Stimulated activated naive CD8-positive, alpha-beta T cell treated with anti-CD3 and anti-CD28 coated beads, Interleukin-15, amount 100 ng/mL, for 72 hours (primary cell): Measurements from ENCODE around the gene FBF1.

Experiments
- ATAC-seq: fragments of 150-1000 bp; cut with Tn5 transposase; 2 replicates; pipeline ENCODE4 v1.10.0; 2021; ENCODE audit warnings: mild to moderate bottlenecking, moderate library complexity
- DNase-seq, 2 donors: peaks; one replicate each; pipeline ENCODE4 v3.0.0; 2021 to 2022
- H3K27ac Mint-ChIP-seq, 2 donors: one replicate each; pipeline ENCODE4 v1.8.0; 2022; ENCODE audit warnings: mild to moderate bottlenecking in 2 of 2, mixed read lengths in 2 of 2, moderate library complexity in 2 of 2
- H3K27me3 Mint-ChIP-seq: one replicate; pipeline ENCODE4 v1.8.0; 2022; ENCODE audit warnings: mixed read lengths
- H3K4me1 Mint-ChIP-seq: one replicate; pipeline ENCODE4 v1.8.0; 2022; ENCODE audit warnings: mild to moderate bottlenecking, mixed read lengths
- H3K4me3 Mint-ChIP-seq, 2 donors: one replicate each; pipeline ENCODE4 v1.8.0; 2022; ENCODE audit warnings: mild to moderate bottlenecking in 2 of 2, mixed read lengths in 2 of 2, moderate library complexity in 1 of 2
- H3K9me3 Mint-ChIP-seq, 2 donors: one replicate each; pipeline ENCODE4 v1.8.0; 2022; ENCODE audit warnings: mixed read lengths in 2 of 2

FBF1 gene

GRCh38 chr17:75927286-75927922 lies 13.4 kb downstream of the FBF1 start:
- Mint-ChIP-seq H3K9me3 (no peaks in the 10 kb centered on the region), H3K27ac (no peak overlapping the region), H3K27me3 (no peaks in the 10 kb centered on the region), H3K4me1 (no peaks in the 10 kb centered on the region), H3K4me3 (no peak overlapping the region)
- no peak for ATAC-seq
- DNase-seq: no peak

GRCh38 chr17:75926456-75926855 lies 14.4 kb downstream of the FBF1 start:
- ATAC-seq: no peak
- Mint-ChIP-seq H3K9me3 (no peaks in the 10 kb centered on the region), H3K27me3 (no peaks in the 10 kb centered on the region), H3K27ac (no peak overlapping the region), H3K4me3 (no peak overlapping the region), H3K4me1 (no peaks in the 10 kb centered on the region)
- no peak for DNase-seq

GRCh38 chr17:75925912-75926311 lies 14.9 kb downstream of the FBF1 start:
- H3K4me1 Mint-ChIP-seq: no peaks in the 10 kb centered on the region

GRCh38 chr17:75925103-75925502 lies 15.7 kb downstream of the FBF1 start:
- H3K27ac Mint-ChIP-seq: no peak overlapping the region

More at GRCh38 chr17:75925912-75926311, 14.9 kb downstream of the FBF1 start:
- no peak overlapping the region for H3K4me3 Mint-ChIP-seq
- H3K27ac Mint-ChIP-seq: no peak overlapping the region
- ATAC-seq (no peak), DNase-seq (no peak)
- no peaks in the 10 kb centered on the region for H3K27me3 Mint-ChIP-seq
- no peaks in the 10 kb centered on the region for H3K9me3 Mint-ChIP-seq

GRCh38 chr17:75922963-75923874 lies 17.6 kb downstream of the FBF1 start:
- H3K4me1 Mint-ChIP-seq: no peaks in the 10 kb centered on the region
- ATAC-seq (no peak), DNase-seq (no peak)
- no peaks in the 10 kb centered on the region for H3K9me3 Mint-ChIP-seq
- no peak overlapping the region for H3K4me3 Mint-ChIP-seq
- H3K27me3 Mint-ChIP-seq: no peaks in the 10 kb centered on the region
- peak overlapping the region in 1 of 2 donors; percentile 42 for H3K27ac Mint-ChIP-seq

More at GRCh38 chr17:75925103-75925502, 15.7 kb downstream of the FBF1 start:
- DNase-seq: no peak
- Mint-ChIP-seq H3K9me3 (no peaks in the 10 kb centered on the region), H3K27me3 (no peaks in the 10 kb centered on the region), H3K4me3 (no peak overlapping the region), H3K4me1 (no peaks in the 10 kb centered on the region)
- no peak for ATAC-seq

GRCh38 chr17:75922173-75922961 lies 18.5 kb downstream of the FBF1 start:
- H3K27ac Mint-ChIP-seq: peak overlapping the region; percentile 54 to 62
- no peak for ATAC-seq

GRCh38 chr17:75921596-75921995 lies 19.2 kb downstream of the FBF1 start:
- Mint-ChIP-seq H3K4me3 (no peak overlapping the region), H3K27me3 (no peaks in the 10 kb centered on the region), H3K9me3 (no peaks in the 10 kb centered on the region), H3K27ac (peak overlapping the region in 1 of 2 donors; percentile 54), H3K4me1 (no peaks in the 10 kb centered on the region)
- ATAC-seq (no peak), DNase-seq (no peak)

More at GRCh38 chr17:75922173-75922961, 18.5 kb downstream of the FBF1 start:
- Mint-ChIP-seq H3K9me3 (no peaks in the 10 kb centered on the region), H3K4me3 (no peak overlapping the region), H3K4me1 (no peaks in the 10 kb centered on the region), H3K27me3 (no peaks in the 10 kb centered on the region)
- no peak for DNase-seq

GRCh38 chr17:75920045-75920560 lies 20.7 kb downstream of the FBF1 start:
- Mint-ChIP-seq H3K27me3 (no peaks in the 10 kb centered on the region), H3K4me1 (no peaks in the 10 kb centered on the region), H3K9me3 (no peaks in the 10 kb centered on the region), H3K27ac (no peak overlapping the region), H3K4me3 (no peak overlapping the region)
- no peak for DNase-seq
- ATAC-seq: no peak

- no peak overlapping the region for H3K4me3 Mint-ChIP-seq
These were observed 21.2 kb downstream of the FBF1 start for GRCh38 chr17:75919611-75920010.

GRCh38 chr17:75917917-75918445 lies 22.9 kb downstream of the FBF1 start:
- Mint-ChIP-seq H3K27me3 (no peaks in the 10 kb centered on the region), H3K4me3 (no peak overlapping the region)

More at GRCh38 chr17:75919611-75920010, 21.2 kb downstream of the FBF1 start:
- no peak overlapping the region for H3K27ac Mint-ChIP-seq
- no peak for DNase-seq
- no peaks in the 10 kb centered on the region for H3K9me3 Mint-ChIP-seq
- H3K4me1 Mint-ChIP-seq: no peaks in the 10 kb centered on the region
- no peak for ATAC-seq
- no peaks in the 10 kb centered on the region for H3K27me3 Mint-ChIP-seq

GRCh38 chr17:75917141-75917916 lies 23.5 kb downstream of the FBF1 start:
- no peaks in the 10 kb centered on the region for H3K9me3 Mint-ChIP-seq
- no peak overlapping the region for H3K4me3 Mint-ChIP-seq
- no peak for ATAC-seq
- no peaks in the 10 kb centered on the region for H3K4me1 Mint-ChIP-seq
- peak overlapping the region in 1 of 2 donors; percentile 93 for H3K27ac Mint-ChIP-seq
- DNase-seq: no peak
- no peaks in the 10 kb centered on the region for H3K27me3 Mint-ChIP-seq

More at GRCh38 chr17:75917917-75918445, 22.9 kb downstream of the FBF1 start:
- no peak for ATAC-seq
- Mint-ChIP-seq H3K4me1 (no peaks in the 10 kb centered on the region), H3K9me3 (no peaks in the 10 kb centered on the region), H3K27ac (no peak overlapping the region)
- DNase-seq: no peak

GRCh38 chr17:75915268-75915667 lies 25.6 kb downstream of the FBF1 start:
- Mint-ChIP-seq H3K27me3 (no peaks in the 10 kb centered on the region), H3K27ac (no peak overlapping the region), H3K4me3 (no peak overlapping the region), H3K4me1 (peaks cover 1% of the 10 kb centered on the region), H3K9me3 (no peaks in the 10 kb centered on the region)
- DNase-seq (no peak), ATAC-seq (no peak)

- DNase-seq (no peak), ATAC-seq (no peak)
- H3K27me3 Mint-ChIP-seq: no peaks in the 10 kb centered on the region
- no peak overlapping the region for H3K4me3 Mint-ChIP-seq
- no peak overlapping the region for H3K27ac Mint-ChIP-seq
- peaks cover 6% of the 10 kb centered on the region for H3K4me1 Mint-ChIP-seq
- no peaks in the 10 kb centered on the region for H3K9me3 Mint-ChIP-seq
These were observed 26.1 kb downstream of the FBF1 start for GRCh38 chr17:75914643-75915267.

GRCh38 chr17:75913537-75914210 lies 27.2 kb downstream of the FBF1 start:
- Mint-ChIP-seq H3K4me3 (no peak overlapping the region), H3K27me3 (no peaks in the 10 kb centered on the region), H3K4me1 (peaks cover 12% of the 10 kb centered on the region), H3K9me3 (no peaks in the 10 kb centered on the region), H3K27ac (peak overlapping the region in 1 of 2 donors; percentile 55)
- ATAC-seq: no peak
- DNase-seq: no peak
